OCI-LY1 (cell line): ENCODE data around the gene TTPAL.
A peak's percentile ranks its signal among the peaks of the same experiment; 100 is the strongest.

Source experiments
- H2AFZ ChIP-seq: fragments of 200-600 bp; sonication (generic), shearing (Covaris generic); 2 replicates; pipeline ENCODE4 v1.6.0; 2014; ENCODE audit warnings: antibody characterized with exemption, mild to moderate bottlenecking, low read length
- H3F3A ChIP-seq: fragments of 200-600 bp; sonication (generic), shearing (Covaris generic); 2 replicates; pipeline ENCODE4 v1.6.0; 2014; ENCODE audit warnings: mild to moderate bottlenecking, antibody characterized with exemption, low read length, moderate library complexity; ENCODE audit not compliant: insufficient read depth
- H3K27ac ChIP-seq: fragments of 200-600 bp; sonication (generic); 2 replicates; pipeline ENCODE4 v1.5.1; 2014; ENCODE audit warnings: low read length, mixed run types, mild to moderate bottlenecking, low read depth; ENCODE audit not compliant: poor library complexity, severe bottlenecking
- H3K27me3 ChIP-seq: fragments of 200-600 bp; sonication (generic); 2 replicates; pipeline ENCODE4 v1.6.0; 2014; ENCODE audit warnings: antibody characterized with exemption, mild to moderate bottlenecking, low read length, moderate library complexity; ENCODE audit not compliant: insufficient read depth
- H3K36me3 ChIP-seq: fragments of 200-600 bp; sonication (generic); 2 replicates; pipeline ENCODE4 v1.6.1; 2014; ENCODE audit warnings: mild to moderate bottlenecking, antibody characterized with exemption, low read length, moderate library complexity, mixed read lengths; ENCODE audit not compliant: insufficient read depth
- H3K4me1 ChIP-seq: fragments of 200-600 bp; sonication (generic); 2 replicates; pipeline ENCODE4 v1.5.1; 2014; ENCODE audit warnings: mild to moderate bottlenecking, low read length, moderate library complexity; ENCODE audit not compliant: insufficient read depth, severe bottlenecking
- H3K4me2 ChIP-seq: fragments of 200-600 bp; sonication (generic), shearing (Covaris generic); 2 replicates; pipeline ENCODE4 v1.6.1; 2014; ENCODE audit warnings: low read length
- H3K4me3 ChIP-seq: fragments of 200-600 bp; sonication (generic); 2 replicates; pipeline ENCODE4 v1.5.1; 2014; ENCODE audit warnings: low read length, low read depth, mild to moderate bottlenecking, mixed read lengths; ENCODE audit not compliant: poor library complexity, severe bottlenecking
- H3K79me2 ChIP-seq: fragments of 200-600 bp; shearing (Covaris generic); 2 replicates; pipeline ENCODE4 v1.6.1; 2016; ENCODE audit warnings: mixed run types, low read length, mixed read lengths; ENCODE audit not compliant: insufficient read depth
- H3K9ac ChIP-seq: fragments of 200-600 bp; sonication (generic), shearing (Covaris generic); 2 replicates; pipeline ENCODE4 v1.6.1; 2014; ENCODE audit warnings: mild to moderate bottlenecking, low read length, mixed read lengths
- H3K9me2 ChIP-seq: fragments of 200-600 bp; sonication (generic), shearing (Covaris generic); 2 replicates; pipeline ENCODE4 v1.6.1; 2014; ENCODE audit warnings: low read depth, mild to moderate bottlenecking, low read length, mixed read lengths
- H3K9me3 ChIP-seq: fragments of 200-600 bp; shearing (Covaris generic); 2 replicates; pipeline ENCODE4 v1.6.1; 2014; ENCODE audit warnings: low read length, mixed read lengths
- H4K20me1 ChIP-seq: fragments of 200-600 bp; sonication (generic), shearing (Covaris generic); 2 replicates; pipeline ENCODE4 v1.6.0; 2016; ENCODE audit warnings: mild to moderate bottlenecking, low read length; ENCODE audit not compliant: insufficient read depth
- EZH2 ChIP-seq: fragments of 200-600 bp; sonication (generic), shearing (Covaris generic); IDR thresholded peaks from 2 replicates; pipeline ENCODE4 v1.8.0; 2017; ENCODE audit warnings: borderline replicate concordance, mixed run types, mild to moderate bottlenecking, antibody characterized with exemption, low read length, moderate library complexity, mixed read lengths
- TF ChIP-seq, protein P1 (sequence below): fragments of 200-600 bp; sonication (generic), shearing (Covaris generic); IDR thresholded peaks from 2 replicates; pipeline ENCODE4 v1.5.1; 2017; ENCODE audit warnings: mild to moderate bottlenecking, antibody characterized with exemption, low read length, moderate library complexity, mixed read lengths

TTPAL gene

DNA sequence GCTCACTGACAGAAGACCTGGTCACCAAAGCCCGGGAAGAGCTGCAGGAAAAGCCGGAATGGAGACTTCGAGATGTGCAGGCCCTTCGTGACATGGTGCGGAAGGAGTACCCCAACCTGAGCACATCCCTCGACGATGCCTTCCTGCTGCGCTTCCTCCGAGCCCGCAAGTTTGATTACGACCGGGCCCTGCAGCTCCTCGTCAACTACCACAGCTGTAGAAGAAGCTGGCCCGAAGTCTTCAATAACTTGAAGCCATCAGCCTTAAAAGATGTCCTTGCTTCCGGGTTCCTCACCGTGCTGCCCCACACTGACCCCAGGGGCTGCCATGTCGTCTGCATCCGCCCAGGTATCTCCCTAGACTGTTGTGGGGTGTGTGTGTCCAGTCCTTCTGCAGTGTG lies 4.4 kb downstream of the TTPAL start:
- peaks cover 50% of the 10 kb centered on the region for H3K36me3 ChIP-seq
- H3K4me1 ChIP-seq = peaks cover 41% of the 10 kb centered on the region
- TF ChIP-seq, protein P1, sequence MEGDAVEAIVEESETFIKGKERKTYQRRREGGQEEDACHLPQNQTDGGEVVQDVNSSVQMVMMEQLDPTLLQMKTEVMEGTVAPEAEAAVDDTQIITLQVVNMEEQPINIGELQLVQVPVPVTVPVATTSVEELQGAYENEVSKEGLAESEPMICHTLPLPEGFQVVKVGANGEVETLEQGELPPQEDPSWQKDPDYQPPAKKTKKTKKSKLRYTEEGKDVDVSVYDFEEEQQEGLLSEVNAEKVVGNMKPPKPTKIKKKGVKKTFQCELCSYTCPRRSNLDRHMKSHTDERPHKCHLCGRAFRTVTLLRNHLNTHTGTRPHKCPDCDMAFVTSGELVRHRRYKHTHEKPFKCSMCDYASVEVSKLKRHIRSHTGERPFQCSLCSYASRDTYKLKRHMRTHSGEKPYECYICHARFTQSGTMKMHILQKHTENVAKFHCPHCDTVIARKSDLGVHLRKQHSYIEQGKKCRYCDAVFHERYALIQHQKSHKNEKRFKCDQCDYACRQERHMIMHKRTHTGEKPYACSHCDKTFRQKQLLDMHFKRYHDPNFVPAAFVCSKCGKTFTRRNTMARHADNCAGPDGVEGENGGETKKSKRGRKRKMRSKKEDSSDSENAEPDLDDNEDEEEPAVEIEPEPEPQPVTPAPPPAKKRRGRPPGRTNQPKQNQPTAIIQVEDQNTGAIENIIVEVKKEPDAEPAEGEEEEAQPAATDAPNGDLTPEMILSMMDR = no peak
- TF ChIP-seq EZH2 = no peak
- H3K27ac ChIP-seq = peak overlapping the region; percentile 73
- H2AFZ ChIP-seq = no peak overlapping the region
- no peaks in the 10 kb centered on the region for H3F3A ChIP-seq
- H3K4me3 ChIP-seq = no peak overlapping the region
- H3K9me3 ChIP-seq = no peaks in the 10 kb centered on the region
- peaks cover 9% of the 10 kb centered on the region; the same call in 1 of the 2 replicates for H3K79me2 ChIP-seq
- H3K9me2 ChIP-seq = no peaks in the 10 kb centered on the region
- H3K9ac ChIP-seq = no peak overlapping the region
- no peaks in the 10 kb centered on the region for H4K20me1 ChIP-seq
- no peaks in the 10 kb centered on the region for H3K27me3 ChIP-seq
- peak overlapping the region; percentile 36; the same call in 1 of the 2 replicates for H3K4me2 ChIP-seq

DNA sequence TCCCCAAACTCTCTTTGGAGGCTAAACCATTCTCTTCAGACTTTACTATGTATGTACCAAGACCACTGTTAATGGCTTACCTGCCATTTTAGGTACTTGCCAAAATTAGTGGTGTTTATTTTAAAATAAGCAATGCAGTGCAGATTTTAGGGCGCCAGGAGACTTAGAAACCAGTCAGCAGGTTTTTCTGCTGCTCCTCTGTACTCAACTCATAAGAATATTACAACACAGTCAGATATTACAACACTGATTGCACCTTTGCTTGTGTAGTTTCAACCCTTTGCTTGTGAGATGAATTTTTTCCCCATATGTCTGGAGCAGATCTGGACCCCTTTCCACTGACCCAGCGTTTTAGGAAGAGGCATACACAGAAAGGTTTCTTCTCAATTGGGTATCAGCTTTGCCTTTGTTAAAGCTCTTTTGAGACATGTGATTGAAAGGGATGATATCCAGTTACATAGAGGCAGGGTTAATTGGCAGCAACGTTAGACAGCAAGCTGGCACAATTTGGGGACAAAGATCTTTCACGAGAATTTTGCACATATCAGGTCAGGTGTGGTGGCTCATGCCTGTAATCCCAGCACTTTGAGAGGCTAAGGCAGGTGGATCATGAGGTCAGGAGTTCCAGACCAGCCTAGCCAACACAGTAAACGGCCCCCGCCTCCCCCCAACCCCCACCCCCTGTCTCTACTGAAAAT lies 6.2 kb downstream of the TTPAL start:
- no peaks in the 10 kb centered on the region for H3K9me2 ChIP-seq
- H3K4me2 ChIP-seq = no peak overlapping the region
- TF ChIP-seq, protein P1 = no peak
- TF ChIP-seq EZH2 = no peak
- H3K27me3 ChIP-seq = no peaks in the 10 kb centered on the region
- no peaks in the 10 kb centered on the region for H3K9me3 ChIP-seq
- peaks cover 67% of the 10 kb centered on the region for H3K36me3 ChIP-seq
- H3K27ac ChIP-seq = no peak overlapping the region
- H3K4me3 ChIP-seq = no peak overlapping the region
- no peaks in the 10 kb centered on the region for H3K79me2 ChIP-seq
- H3K4me1 ChIP-seq = peaks cover 30% of the 10 kb centered on the region
- no peak overlapping the region for H2AFZ ChIP-seq
- H3K9ac ChIP-seq = no peak overlapping the region
- no peaks in the 10 kb centered on the region for H4K20me1 ChIP-seq
- H3F3A ChIP-seq = no peaks in the 10 kb centered on the region

DNA sequence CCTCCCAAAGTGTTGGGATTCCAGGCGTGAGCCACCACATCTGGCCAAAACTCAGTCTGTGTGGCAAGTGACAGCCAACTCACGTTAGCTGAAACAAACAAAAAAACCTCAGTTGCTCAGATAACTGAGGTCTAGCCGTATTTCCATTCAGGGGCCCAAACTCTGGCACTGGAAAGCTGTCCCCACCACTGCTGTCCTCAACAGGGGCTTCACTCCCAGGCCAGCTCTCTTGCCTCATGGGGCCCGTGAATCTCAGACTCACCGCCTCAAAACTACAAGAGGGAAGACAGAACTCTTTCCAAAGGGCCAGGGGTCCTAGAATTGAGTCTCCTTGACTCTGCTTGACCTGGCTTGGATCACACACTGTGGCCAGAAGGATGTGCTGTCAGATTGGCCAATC lies 7.4 kb downstream of the TTPAL start:
- Histone ChIP-seq H3K36me3 (peaks cover 79% of the 10 kb centered on the region), H3K27me3 (no peaks in the 10 kb centered on the region), H4K20me1 (no peaks in the 10 kb centered on the region), H3K27ac (no peak overlapping the region), H3F3A (no peaks in the 10 kb centered on the region), H2AFZ (no peak overlapping the region), H3K4me1 (peaks cover 22% of the 10 kb centered on the region), H3K79me2 (no peaks in the 10 kb centered on the region), H3K9ac (no peak overlapping the region), H3K9me2 (no peaks in the 10 kb centered on the region), H3K9me3 (no peaks in the 10 kb centered on the region), H3K4me2 (no peak overlapping the region), H3K4me3 (no peak overlapping the region)
- TF ChIP-seq, protein P1 = no peak
